Sigmoid colon (tissue), 4 donors: ENCODE measurements around the gene CARS1.

ENCODE experiments used
- CTCF ChIP-seq, 4 experiments: fragments of 450-650 bp in 3 of 4; fragments of 200-600 bp in 1 of 4; IDR thresholded peaks; one replicate each; pipeline ENCODE4 v1.5.1; 2016 to 2019; ENCODE audit warnings: antibody characterized with exemption in 4 of 4, mild to moderate bottlenecking in 3 of 4, moderate library complexity in 2 of 4
- EP300 ChIP-seq, 4 donors: sonication (generic); formaldehyde crosslinking; IDR thresholded peaks; one replicate each; pipeline ENCODE4 v1.6.1; 2017; ENCODE audit warnings: antibody characterized with exemption in 4 of 4
- POLR2A ChIP-seq, 2 donors: fragments of 450-650 bp; IDR thresholded peaks; one replicate each; pipeline ENCODE4 v1.6.1; 2016; ENCODE audit warnings: antibody characterized with exemption in 2 of 2, mild to moderate bottlenecking in 2 of 2, moderate library complexity in 2 of 2
- POLR2AphosphoS5 ChIP-seq, 4 donors: sonication (generic); formaldehyde crosslinking; IDR thresholded peaks; one replicate each; pipeline ENCODE4 v1.6.1; 2017; ENCODE audit warnings: antibody characterized with exemption in 4 of 4

- TF ChIP-seq CTCF (IDR thresholded peaks at IDR 0.05) = no peak
- TF ChIP-seq POLR2A (IDR thresholded peaks at IDR 0.05) = no peak
- TF ChIP-seq POLR2AphosphoS5 (IDR thresholded peaks at IDR 0.05) = no peak
- TF ChIP-seq EP300 (IDR thresholded peaks at IDR 0.05) = no peak
These were observed 20.7 kb upstream of the CARS1 start for GRCh38 chr11:3077846-3078440.
